NCI-H2196 treated with DMSO at 0.1 percent for 48 hours (cell line): ENCODE measurements around the gene IL15.

Experiments used
- DNase-seq: peaks from one replicate; lab custom pipeline; 2025; ENCODE audit not compliant: unreplicated experiment; lab: John Stamatoyannopoulos, UW

The IL15 gene

GRCh38 chr4:141763374-141763773, 127.0 kb downstream of the IL15 start:
- DNase-seq, result no peak

- no peak for DNase-seq
Measured at GRCh38 chr4:141768954-141769353, 132.6 kb downstream of the IL15 start.

GRCh38 chr4:141771889-141772830, 135.8 kb downstream of the IL15 start:
- DNase-seq, result no peak

GRCh38 chr4:141772838-141773237, 136.5 kb downstream of the IL15 start:
- no peak for DNase-seq

GRCh38 chr4:141782205-141782604, 145.8 kb downstream of the IL15 start:
- no peak for DNase-seq
